ENCODE data around the gene NDUFS8.

The NDUFS8 gene

DNA sequence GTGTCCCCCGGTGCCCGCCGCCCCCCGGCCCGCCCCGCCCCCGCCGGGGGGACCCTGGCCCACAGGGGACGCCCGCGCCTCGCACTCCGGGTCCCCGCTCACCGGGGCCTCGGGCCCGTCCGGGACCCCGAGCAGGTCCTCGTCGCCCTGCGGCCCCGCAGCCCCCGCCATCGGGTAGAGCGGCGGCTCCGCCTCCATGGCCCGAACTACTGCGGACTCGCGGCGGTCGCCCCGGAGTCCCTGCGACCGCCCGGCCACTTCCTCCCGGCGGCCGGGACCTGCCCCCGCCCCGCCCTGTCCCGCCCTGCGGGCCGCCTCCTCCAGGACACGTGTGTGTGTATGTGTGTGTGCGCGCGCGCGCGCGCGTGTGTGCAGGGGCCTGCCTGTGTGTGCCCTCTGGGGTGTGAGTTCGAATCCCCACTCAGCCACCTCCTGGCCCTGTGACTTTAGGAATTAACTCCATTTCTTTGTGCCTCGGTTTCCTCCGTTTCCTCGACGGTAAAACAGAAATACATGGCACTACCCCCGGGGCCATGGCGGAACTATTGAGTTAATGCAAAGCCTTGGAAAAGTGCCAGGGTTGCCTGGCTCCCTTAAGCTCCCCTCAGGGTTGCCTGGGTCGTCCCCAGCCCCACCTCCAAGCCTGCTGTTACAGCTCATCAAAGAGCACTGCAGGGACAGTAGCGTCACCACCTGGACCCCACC lies 26.5 kb upstream of the NDUFS8 start, which contains the start of gene UNC93B1:
TSS of gene UNC93B1 (minus strand) at position 252 of the 705 bp plus-strand sequence. CDS start at position 198, 54 bp downstream.
- no peak for DNase-seq

DNA sequence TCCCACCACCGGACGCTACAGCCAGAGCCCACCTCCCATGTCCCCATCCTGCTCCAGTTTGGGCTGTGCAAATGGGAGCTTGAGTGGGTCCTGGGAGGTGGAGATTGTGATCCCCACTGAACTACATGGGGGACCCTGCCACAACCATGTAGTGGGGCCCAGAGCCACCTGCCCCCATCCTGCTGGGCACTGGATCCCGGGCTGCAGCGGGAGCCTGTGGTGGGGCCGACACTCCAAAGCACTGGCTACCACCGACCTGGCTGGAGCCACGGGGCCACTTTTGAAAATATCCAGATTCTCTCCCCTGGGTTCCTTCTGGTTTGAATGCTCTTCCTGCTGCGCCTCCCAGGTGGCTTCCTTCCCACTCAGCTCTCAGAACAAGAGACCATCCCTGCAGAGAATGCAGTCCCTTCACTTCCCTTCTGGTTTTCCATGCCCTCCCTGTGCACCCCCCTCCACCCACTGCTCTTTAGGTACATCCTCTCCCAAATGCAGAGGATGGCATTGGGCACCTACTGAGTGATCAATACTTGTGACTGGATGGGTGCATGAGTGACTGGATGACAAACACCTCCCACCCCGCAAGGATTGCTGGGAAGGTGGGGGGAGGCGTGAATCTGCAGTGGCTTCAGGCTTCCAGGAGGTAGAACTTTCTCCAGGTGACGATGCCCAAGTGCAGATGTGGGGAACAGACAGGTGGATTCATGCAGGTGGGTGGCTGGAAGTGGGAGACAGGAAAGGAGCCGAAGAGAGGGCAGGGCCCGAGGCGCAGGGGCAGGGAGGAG lies 25.7 kb upstream of the NDUFS8 start:
- no peak for DNase-seq

DNA sequence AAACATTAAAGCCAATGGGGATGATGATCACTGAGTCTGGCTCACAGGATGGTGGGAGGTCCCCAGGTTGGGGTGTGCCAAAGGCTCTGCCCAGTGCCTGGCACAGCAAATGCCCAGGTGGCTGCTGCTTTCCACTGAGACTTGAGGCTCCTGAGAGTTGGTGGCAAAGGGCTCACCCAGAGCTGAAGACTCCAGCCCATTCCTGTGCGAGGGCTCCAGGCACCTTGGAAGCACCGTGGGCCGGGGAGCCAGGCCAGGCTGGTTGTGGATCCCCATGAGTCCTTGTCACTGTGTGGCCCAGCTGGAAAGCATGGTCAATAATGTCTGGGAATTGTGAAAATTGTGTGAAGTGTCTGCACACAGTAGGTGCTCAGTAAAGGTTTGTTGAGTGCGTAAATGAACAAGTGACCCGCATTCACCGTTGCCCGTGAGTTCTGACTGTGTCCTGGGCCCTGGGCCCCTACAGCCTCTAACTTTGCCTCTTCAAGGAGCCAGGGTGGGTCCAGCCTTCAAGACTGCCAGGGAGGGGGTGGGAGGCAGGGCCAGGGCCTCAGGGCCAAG lies 23.8 kb upstream of the NDUFS8 start:
- DNase-seq: no peak

DNA sequence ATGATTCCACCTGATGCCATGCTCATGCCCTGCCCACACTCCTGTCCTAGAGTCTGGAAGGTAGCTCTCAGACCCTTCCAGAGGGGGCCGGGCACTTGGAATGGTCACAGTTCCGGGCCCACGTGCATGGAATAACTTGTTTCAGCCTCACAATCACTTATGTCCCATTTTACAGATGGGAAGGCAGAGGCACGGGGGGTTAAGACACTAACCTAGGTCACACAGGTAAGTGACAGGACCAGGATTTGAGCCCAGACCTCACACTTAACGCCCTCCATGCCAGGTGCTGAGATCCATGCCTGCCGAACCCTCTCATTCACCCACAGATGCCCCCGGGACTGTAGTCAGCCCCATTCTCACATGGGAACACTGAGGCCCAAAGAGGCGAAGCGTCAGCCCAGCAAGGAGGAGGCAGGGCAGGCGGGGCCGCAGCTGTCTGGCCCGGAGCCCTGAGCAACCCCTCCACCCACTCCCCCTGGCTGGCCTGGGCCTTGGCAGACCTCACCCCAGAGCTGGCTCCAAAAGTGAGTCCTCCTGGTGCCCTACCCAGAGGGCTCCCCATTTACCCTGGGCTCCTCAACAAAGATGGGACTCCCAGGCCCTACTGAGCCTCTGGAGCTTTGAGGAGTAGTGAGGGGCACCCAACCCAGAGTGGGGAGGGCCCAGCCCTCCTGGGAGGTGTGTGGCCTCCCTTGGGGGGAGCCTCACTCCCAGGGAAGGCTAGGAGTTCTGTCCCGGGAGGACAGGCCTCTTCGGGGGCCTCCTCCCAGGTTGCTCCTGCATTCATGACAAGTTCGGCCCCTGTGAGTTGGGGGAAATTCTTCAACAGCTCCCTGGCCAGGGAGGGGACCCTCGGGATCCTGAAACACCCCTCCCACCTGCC lies 22.7 kb upstream of the NDUFS8 start:
- DNase-seq: no peak

DNA sequence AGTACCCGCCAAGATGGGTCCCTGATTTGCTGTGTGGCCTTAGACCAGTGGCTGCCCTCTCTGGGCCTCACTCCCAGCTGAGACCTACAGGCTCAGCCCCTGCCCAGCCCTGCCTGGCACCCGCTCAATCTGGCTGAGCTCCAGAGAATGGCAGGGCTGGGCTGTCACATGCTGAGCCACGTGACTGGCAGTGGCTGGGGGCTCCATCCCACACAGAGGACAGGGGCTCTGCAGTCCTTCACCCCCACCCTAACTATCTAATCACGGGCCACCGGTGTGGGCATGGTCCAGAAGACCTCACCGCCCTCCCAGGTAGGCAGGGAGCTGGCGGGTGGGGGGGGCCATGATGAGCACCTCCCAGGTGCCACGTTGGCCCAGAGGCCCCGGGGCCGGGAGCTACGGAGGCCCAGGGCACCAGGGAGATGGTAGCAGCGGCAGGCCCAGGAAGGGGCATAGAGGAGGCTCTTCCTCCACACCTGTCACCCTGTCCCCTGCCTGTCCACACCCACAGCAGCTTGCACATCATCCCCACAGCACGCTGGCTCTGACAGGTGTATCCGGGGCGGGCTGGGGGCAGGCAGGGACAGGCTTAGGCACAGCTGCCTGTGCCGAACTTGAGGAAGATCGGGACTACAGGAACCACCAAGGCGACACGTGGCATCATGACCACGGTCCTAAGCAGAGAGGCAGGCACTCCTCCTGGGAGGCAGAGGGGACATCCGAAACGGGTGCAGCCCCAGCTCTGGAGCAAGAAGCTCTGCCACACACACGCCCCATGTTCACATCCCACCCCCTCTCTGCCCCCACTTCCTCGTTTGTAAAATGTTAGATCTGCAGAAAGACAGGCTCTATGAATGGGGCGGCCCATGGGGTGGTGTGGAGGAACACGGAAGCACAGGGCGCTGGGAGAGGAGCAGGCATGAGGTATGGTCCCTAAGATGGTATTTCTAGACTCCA lies 21.8 kb upstream of the NDUFS8 start:
- DNase-seq: no peak

DNA sequence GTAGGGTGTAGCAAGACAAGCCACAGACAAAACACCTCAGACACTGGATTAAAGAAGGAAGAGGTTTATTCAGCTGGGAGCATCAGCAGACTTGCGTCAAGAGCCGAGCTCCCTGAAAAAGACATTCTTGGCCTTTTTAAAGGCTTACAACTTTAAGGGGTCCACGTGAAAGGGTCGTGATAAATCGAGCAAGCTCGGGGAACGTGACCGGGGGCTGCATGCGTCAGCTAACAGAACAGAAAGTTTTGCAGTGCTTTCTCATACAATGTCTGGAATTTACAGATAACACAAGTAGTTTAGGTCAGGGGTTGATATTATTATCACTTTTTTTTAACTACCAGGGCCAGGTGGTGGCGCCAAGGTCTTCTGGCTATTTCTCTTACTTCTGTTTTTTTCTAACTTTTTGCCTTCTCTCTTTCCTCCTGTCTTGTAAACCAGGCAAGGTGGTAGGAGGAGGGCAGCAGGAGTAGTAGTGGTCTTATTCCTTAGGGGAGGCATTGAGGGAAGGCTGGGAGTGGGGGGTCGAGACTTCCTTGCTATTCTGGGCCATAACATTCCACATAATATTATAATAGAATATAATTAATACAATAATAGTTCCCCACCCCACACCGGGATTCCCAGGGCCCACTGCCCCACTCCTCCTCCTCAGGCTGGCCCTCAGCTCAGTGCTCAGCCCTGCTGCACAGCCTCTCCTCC lies 20.9 kb upstream of the NDUFS8 start:
- DNase-seq: no peak

DNA sequence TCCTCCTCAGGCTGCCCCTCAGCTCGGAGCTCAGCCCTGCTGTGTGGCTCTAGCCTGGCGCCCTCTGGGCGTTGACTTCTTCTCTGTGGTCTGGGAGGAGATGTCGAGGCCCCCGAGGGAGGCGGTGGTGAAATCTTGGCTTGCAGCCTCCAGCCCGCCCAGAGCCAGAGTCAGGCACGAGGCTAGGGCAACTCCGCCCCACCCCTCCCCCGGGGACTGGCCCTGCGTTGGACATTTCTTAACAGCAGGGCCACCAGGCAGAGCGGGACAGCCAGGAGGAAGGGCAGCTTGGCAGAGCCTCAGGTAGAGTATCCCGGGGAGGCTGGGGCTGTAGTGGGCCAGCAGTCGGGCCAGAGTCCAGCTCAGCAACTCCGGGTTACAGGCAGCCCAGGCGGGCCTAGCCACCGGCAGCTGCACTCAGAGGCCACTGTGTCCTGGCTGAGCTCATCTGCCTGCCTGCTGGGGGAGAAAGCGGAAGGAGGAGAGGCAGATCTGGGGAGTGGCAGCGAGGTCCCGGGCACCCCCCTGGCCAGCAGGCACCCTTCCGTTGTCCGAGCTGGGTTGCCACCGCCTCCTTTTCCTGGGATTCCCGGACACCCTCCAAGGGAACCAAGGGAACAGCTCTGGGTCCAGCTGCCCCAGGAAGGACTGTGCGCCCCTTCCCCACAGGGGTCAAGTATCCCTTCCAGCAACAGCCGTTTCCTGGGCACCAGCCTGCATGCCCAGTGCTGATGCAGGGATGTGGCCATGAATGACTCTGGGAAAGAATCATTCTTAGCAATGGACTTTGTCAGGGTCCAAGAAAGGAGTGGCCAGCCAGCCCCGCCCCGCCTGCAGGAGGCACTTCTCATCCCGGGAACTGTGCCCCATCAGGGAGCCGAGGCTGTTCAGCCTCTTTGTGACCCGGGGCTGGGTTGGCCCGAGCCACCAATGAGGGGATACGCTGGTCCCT lies 20.1 kb upstream of the NDUFS8 start, which contains the start of gene ALDH3B1:
TSS of gene ALDH3B1 (plus strand) at position 238 of the 952 bp plus-strand sequence. CDS start 4,971 bp downstream, outside the sequence.
- no peak for DNase-seq

DNA sequence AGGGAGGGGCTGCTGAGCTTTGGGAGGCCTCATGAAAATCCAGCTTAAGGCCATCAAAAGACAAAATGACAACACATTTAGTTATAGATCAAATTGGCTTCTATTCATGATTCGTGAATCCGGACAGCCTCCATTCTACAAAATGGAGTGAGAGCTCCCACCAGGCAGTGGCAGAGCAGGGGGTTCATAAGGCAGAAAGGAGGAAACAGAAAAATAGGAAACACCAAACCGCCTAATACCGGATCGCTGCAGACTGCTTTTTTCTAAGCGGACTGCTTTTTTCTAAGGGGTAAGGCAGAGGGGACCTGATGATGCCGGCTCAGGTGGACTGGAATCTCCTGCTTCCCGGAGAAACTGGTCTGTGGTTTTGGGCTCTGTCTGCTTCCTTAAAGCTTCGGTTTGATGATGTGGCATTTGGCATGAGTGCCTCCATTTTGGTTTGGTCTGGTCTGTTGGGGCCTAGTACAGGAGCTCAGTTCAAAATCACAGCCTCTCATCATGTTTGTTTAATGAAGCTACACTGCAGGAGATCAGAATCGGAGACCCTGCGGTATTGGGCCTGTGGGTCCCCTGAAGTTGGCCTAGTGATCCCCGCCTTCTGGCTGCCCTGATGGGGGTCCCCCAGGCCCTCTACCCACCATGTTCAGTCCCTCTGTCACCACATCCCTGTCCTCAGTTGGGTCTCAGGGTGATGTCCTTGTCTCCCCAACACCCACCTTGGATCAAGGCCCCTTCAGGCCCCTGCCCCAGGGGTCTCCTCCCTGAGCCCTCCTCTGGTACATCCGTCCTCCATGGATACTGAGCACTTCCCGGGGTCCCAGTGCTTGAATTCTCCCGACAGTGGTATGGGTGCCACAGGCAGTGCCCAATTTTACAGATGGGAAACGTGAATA lies 19.2 kb upstream of the NDUFS8 start:
- DNase-seq: no peak

DNA sequence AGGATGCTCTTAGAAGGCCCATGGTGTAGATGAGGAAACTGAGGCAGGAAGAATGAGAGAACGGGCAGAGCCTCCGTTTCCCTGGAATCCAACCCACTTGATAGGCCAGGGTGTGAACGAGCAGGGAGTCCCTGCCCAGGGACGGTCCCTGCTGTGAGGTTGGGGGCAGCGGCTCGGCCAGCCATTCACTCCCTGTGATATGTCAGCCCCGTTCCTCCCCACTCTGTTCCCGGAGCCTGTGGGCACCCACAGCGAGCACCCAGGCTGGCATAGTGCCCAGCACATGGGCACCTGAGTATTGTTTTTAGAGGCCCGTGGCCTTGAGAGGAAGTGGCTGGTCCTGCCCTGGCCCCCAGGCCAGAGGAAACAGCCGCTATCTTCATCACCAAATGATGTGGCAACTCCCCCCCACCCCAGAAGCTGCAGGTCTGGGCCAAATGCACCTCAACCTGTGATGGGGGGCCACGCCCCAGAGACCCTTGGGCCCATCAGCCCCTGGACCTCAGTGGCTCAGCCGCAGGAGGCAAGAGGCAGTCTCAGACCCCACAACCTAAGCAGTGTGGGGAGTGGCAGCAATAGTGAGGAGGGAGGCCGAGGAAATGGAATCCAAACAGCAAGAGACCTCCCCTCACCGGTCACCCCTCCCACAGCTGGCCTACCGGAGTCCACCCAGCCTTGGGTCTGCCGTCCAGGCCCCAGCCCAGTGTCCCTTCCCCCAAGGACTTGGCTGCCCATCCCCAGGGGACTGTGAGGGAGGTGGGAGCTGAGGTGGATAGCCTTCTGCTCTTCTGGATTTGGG lies 18.2 kb upstream of the NDUFS8 start:
- no peak for DNase-seq

DNA sequence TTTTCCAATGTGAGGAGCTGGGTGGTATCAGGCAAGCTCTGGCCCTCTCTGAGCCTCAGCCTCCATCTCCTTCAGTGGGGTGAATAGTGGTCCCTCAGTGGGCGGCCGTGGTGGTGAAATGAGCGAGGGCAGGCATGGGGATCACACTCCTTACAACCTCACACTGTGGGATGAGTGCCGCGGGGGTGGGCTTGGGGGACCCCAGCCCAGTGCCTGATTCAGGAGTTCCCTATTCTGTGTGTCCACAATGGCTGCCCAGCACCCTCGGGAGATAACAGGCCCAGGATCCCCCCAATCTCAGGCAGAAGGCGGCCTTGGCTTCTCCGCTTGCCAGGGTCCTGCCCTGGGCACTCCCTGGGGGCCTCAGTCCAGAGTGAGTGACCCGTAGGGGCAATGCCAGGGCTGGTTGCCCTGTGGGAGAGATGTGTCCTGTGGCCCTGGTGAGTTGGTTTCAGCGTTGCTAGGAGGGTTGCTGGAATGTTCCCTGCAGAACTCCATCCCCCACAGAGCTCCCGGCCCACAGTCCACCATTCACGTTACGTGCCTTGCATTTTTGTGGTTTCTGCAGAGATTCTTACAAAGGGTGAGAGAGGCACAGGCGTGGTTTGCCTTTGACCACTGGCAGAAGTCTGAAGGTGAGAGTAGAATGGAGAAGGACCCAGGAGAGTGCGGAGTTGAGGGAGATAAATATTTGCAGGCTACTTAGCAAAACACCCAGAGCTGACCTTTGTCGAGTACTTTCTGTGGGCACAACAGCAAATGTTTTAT lies 17.5 kb upstream of the NDUFS8 start:
- no peak for DNase-seq

DNA sequence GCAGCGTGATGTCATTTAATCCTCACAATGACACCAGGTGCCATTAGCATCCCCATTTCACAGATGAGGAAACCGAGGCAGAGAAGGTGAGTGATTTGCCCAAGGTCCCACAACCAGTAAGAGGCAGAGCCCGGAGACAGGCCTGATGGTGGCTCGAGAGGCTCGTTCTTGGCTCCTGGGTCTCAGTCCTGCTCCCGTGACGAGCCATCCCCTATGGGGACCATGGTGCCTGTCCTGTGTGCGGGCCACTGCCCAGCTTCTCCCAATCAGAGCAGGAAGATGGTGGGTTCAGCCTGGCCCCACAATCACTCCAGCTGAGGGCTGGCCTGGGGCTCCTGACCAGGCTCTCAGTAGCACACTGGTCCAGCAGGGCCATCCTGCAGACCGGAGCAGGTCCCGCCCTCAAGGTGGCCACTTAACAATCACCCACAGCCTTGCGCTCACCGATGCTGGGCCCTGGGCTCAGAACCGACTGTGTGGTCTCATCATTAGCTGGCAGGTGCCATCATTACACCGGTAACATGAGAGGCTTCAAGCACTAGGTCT lies 16.8 kb upstream of the NDUFS8 start:
- no peak for DNase-seq

DNA sequence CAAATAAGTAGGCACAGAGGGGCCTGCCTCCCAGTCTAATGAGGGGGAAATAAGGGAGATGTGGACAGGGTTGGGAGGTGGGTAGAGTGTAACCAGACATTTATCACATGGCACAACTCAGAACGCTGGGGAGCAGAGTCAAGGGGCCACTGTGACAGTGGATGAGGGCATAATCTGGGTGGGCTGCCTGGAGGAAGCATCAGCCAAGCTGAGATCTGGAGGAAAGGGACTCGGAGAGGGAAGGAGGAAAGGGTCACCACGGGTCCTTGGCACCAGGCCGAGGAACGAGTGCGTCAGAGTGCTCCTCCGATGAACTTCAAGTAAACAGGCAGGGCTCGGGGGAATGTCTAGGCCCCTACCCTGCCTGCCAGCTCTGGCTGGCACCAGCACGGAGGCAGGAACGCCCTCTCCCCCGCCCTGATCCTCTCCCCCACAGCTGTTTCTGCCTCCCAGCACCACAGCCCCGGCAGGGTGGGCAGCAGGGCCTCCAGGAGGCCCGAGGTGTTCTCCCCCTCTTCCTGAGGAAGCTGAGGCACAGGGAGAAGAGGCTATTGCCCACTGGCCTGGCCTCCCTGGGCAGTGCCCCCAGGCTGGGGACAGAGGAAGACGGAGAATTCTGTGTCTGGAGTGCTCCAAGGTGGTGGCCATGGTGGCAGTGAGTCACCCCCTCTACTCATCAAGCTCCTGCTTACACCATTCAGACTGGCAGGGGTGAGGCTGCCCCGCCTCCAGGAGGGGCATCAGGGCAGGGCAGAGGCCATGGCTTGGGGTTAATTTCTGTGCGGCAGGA lies 16.1 kb upstream of the NDUFS8 start:
- no peak for DNase-seq

DNA sequence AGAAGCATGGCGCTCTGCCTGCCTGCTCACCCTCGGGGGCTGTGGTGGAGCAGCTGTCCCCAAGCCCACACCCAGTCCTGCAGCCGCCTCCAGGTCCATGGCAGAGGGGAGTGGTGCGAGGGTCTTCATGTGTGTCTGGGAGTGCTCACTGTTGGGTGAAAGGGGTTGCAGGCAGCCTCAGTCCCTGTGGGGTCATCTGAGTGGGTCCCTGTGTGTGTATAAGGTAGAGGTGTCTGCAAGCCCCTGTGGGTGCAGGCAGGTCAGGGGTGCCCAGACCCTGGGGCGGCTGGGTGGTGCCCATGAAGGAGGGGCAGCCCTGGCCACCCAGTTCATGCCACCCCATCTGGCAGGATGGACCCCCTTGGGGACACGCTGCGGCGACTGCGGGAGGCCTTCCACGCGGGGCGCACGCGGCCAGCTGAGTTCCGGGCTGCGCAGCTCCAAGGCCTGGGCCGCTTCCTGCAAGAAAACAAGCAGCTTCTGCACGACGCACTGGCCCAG lies 15.5 kb upstream of the NDUFS8 start:
- no peak for DNase-seq

DNA sequence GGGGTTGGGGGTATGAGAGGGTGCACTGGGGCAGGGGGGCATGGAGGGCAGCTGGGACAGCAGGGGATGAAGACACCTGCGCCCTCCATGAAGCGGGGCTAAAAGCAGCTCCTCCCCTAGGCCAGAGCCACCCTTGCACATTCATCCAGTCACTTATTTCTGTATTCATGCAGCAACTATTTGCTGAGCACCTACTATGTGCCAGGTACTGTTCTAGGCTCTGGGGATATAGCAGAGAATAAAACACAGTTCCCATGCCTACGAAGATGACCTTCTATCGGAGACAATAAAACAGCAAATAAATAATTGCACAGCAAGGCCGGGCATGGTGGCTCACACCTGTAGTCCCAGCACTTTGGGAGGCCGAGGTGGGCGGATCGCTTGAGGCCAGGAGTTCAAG lies 15.0 kb upstream of the NDUFS8 start:
- DNase-seq: no peak

DNA sequence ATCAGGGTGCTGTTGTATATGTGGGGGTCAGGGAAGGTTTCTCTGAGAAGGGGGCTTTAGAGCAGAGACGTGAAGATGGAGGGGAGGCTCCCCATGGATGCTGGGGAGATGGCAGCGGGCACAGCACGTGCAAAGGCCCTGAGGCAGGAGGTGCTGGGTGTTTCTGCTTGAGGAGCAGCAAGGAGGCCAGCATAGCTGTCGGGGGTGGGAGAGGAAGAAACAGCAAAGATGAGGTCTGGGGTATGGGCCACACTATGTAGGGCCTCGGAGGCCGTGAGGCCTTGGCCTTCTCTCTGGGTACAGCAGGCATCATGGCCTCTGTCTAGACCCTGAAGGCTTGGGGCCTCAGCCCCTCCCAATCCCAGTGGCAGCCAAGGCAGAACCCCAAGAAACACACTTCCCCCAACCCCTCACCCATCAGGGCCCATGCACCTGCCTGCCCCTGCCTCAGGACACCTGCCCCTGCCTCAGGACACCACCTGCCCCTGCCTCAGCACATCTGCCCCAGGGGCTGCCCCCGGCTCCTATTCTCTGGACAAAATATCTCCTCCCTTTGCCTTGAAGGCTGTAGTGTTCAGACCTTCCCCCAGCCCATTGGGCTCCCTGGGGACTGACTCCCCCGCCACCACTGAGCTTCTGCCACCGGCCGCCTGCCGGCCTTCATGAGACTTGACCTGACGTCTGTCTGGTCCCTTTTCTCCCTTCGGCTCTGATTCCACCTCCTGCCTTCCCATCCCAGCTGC lies 14.1 kb upstream of the NDUFS8 start:
- DNase-seq: no peak

Measured in NCI-H187 treated with DMSO at 0.1 percent for 48 hours (cell line).